PFSK-1 (cell line): ENCODE results near the gene LILRA5.

Source experiments
- FOXP2 ChIP-seq: optimal IDR thresholded peaks from 2 replicates; pipeline ENCODE3; 2011; ENCODE audit warnings: borderline replicate concordance, control low read depth, inconsistent platforms; ENCODE audit not compliant: insufficient read depth; ENCODE audit errors: extremely low read length, extremely low read depth
- POLR2AphosphoS5 ChIP-seq: IDR thresholded peaks from 2 replicates; pipeline ENCODE4 v1.6.1; 2012; ENCODE audit warnings: low read depth, mild to moderate bottlenecking, control low read depth, low read length, moderate library complexity
- SIN3A ChIP-seq: IDR thresholded peaks from 2 replicates; pipeline ENCODE4 v1.6.1; 2012; ENCODE audit warnings: mild to moderate bottlenecking, low read length, moderate library complexity, borderline replicate concordance; ENCODE audit not compliant: insufficient read depth
- TAF1 ChIP-seq: IDR thresholded peaks from 2 replicates; pipeline ENCODE4 v1.6.1; 2012; ENCODE audit warnings: low read length, control low read depth, borderline replicate concordance; ENCODE audit not compliant: insufficient read depth
- TF ChIP-seq, protein P1 (sequence below), 2 experiments: IDR thresholded peaks; 2 replicates each; pipeline versions ENCODE4 v1.6.1 to v1.8.0; 2011 to 2012; ENCODE audit warnings: low read depth in 2 of 2, low read length in 2 of 2, control low read depth in 1 of 2, inconsistent platforms in 1 of 2, mild to moderate bottlenecking in 1 of 2, moderate library complexity in 1 of 2; ENCODE audit not compliant: insufficient read depth in 1 of 2

- TF ChIP-seq POLR2AphosphoS5 (no peak), SIN3A (no peak), FOXP2 (no peak), TAF1 (no peak)
- TF ChIP-seq, protein P1, sequence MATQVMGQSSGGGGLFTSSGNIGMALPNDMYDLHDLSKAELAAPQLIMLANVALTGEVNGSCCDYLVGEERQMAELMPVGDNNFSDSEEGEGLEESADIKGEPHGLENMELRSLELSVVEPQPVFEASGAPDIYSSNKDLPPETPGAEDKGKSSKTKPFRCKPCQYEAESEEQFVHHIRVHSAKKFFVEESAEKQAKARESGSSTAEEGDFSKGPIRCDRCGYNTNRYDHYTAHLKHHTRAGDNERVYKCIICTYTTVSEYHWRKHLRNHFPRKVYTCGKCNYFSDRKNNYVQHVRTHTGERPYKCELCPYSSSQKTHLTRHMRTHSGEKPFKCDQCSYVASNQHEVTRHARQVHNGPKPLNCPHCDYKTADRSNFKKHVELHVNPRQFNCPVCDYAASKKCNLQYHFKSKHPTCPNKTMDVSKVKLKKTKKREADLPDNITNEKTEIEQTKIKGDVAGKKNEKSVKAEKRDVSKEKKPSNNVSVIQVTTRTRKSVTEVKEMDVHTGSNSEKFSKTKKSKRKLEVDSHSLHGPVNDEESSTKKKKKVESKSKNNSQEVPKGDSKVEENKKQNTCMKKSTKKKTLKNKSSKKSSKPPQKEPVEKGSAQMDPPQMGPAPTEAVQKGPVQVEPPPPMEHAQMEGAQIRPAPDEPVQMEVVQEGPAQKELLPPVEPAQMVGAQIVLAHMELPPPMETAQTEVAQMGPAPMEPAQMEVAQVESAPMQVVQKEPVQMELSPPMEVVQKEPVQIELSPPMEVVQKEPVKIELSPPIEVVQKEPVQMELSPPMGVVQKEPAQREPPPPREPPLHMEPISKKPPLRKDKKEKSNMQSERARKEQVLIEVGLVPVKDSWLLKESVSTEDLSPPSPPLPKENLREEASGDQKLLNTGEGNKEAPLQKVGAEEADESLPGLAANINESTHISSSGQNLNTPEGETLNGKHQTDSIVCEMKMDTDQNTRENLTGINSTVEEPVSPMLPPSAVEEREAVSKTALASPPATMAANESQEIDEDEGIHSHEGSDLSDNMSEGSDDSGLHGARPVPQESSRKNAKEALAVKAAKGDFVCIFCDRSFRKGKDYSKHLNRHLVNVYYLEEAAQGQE (IDR thresholded peaks at IDR 0.05; ENCODE audit: insufficient read depth in 1 of 2, low read depth in 2 of 2, low read length in 2 of 2): no peak
Measured at GRCh38 chr19:54305141-54305540, 7.8 kb downstream of the LILRA5 start.
